ENCODE measurements around the gene SLC18A3.

Gene SLC18A3

DNA sequence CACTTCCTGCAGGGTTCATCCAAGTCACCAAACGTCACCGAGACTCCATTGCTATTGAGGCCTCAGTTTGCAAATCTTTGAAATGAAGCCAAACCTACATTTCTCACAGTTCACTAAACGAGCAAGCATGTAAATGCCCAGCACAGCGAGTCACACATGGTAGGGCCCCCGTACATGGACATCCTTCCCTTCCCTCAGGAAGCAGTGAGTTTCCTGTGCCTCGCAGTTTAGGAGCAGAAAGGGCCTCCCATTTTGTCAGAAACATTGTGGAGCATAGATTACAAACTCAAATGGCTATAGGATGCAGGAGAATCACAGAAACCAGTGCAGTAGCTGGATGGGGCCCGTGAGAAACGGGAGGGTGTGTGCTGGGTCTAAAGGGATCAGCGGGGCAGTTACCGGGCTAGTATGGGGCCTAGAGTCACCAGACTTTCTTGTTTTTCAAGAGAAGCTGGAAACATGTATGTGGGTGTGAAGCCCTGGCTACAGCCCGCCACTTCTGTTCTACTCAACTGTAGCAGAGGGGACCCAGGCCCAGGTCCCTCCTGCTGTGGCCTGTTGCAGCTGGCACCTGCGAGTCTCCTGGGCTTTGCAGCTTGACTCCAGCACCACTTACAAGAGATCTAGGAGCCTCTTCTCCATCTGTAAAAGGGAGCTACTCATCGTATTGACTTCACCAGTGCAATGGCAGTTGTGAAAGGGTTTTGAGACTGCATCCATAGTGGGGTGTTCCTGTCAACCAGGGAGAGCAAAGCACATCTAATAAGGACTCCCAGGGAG, 14.2 kb upstream of the SLC18A3 start:
- peak overlapping the region; percentile 64 for H3K4me2 ChIP-seq
- no peak for TF ChIP-seq Cebpa-rat (IDR thresholded peaks at IDR 0.05)
- H3K27ac ChIP-seq: peak overlapping the region; percentile 14; the same call in 1 of the 2 replicates
- no peaks in the 10 kb centered on the region for H3K9me3 ChIP-seq
- no peaks in the 10 kb centered on the region for H3K27me3 ChIP-seq
- H3K4me1 ChIP-seq: peaks cover 25% of the 10 kb centered on the region
- H3K36me3 ChIP-seq: no peaks in the 10 kb centered on the region
- no peak overlapping the region for H3K9ac ChIP-seq
- no peaks in the 10 kb centered on the region for H4K20me1 ChIP-seq
- no peak overlapping the region for H3K4me3 ChIP-seq

DNA sequence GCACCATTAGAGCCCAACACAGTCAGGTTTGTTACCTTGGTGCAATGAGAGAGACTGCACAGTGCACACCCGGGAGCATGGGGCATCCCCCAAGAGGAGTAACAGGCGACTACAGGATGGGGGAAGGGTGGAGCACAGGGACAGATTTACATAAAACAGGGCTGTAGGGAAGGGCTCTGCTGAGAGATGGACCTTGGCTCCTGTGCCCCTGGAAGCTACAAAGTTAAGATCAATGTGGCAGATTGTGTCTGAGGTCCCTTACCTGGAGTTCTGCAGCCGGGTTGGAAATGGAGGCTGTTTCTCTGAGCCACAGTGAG, 13.7 kb upstream of the SLC18A3 start:
- Histone ChIP-seq H3K4me2 (peak overlapping the region; percentile 64), H3K4me3 (no peak overlapping the region), H3K9ac (no peak overlapping the region), H3K9me3 (no peaks in the 10 kb centered on the region), H4K20me1 (no peaks in the 10 kb centered on the region), H3K27me3 (no peaks in the 10 kb centered on the region), H3K27ac (no peak overlapping the region), H3K4me1 (peaks cover 25% of the 10 kb centered on the region), H3K36me3 (no peaks in the 10 kb centered on the region)
- no peak for TF ChIP-seq Cebpa-rat (IDR thresholded peaks at IDR 0.05)

DNA sequence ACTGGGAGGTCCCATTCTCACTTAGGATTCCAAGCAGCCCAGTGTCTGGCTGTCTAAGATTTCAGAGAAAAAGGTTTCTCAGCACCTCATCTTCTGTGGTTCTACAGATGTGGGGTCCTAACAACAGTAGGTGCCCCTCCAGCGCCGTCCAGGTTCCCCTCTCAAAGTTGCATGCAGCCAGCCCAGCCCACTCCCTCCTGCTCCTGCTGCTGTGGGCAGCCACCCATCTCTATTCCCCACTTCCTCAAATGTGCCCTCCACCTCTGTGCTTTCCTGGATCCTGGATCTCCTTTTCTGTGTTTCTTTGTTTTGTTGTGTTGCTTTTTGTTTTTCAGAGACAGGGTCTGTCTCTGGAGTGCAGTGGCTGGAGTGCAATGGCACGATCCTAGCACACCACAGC, 13.3 kb upstream of the SLC18A3 start:
- no peak overlapping the region for H3K9ac ChIP-seq
- peaks cover 25% of the 10 kb centered on the region for H3K4me1 ChIP-seq
- peak overlapping the region; percentile 64 for H3K4me2 ChIP-seq
- H4K20me1 ChIP-seq: no peaks in the 10 kb centered on the region
- no peak for TF ChIP-seq Cebpa-rat (IDR thresholded peaks at IDR 0.05)
- no peaks in the 10 kb centered on the region for H3K27me3 ChIP-seq
- H3K36me3 ChIP-seq: no peaks in the 10 kb centered on the region
- H3K27ac ChIP-seq: no peak overlapping the region
- no peaks in the 10 kb centered on the region for H3K9me3 ChIP-seq
- no peak overlapping the region for H3K4me3 ChIP-seq

- no peak overlapping the region for H3K4me2 ChIP-seq
- H3K9ac ChIP-seq: no peak overlapping the region
- no peak for TF ChIP-seq Cebpa-rat (IDR thresholded peaks at IDR 0.05)
- no peak overlapping the region for H3K27ac ChIP-seq
- no peaks in the 10 kb centered on the region for H3K36me3 ChIP-seq
- no peaks in the 10 kb centered on the region for H3K27me3 ChIP-seq
- H4K20me1 ChIP-seq: no peaks in the 10 kb centered on the region
- H3K9me3 ChIP-seq: no peaks in the 10 kb centered on the region
- no peak overlapping the region for H3K4me3 ChIP-seq
- H3K4me1 ChIP-seq: peaks cover 25% of the 10 kb centered on the region
Observed at GRCh38 chr10:49597426-49598163, 12.5 kb upstream of the SLC18A3 start.

- no peaks in the 10 kb centered on the region for H3K9me3 ChIP-seq
Observed at GRCh38 chr10:49598164-49598856, 11.8 kb upstream of the SLC18A3 start.

DNA sequence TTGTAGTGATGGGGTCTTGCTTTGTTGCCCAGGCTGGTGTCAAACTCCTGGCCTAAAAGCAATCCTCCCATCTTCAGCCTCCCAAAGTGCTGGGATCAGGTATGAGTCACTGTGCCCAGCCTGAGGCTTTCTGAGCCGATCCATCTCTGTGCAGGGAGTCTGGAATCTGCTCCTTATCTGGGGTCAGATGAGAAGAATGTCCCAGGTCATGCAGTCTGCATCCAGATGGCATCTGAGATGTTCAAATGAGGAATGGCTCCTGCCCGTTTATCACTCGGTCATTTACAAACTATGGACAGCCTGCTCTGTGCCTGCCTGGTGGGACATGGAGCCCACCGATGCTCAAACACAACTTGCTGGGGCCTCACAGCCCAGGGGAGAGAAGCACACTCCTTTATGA, 11.1 kb upstream of the SLC18A3 start:
- H3K36me3 ChIP-seq: no peaks in the 10 kb centered on the region
- TF ChIP-seq Cebpa-rat (IDR thresholded peaks at IDR 0.05): no peak
- H3K9ac ChIP-seq: no peak overlapping the region
- H3K27ac ChIP-seq: no peak overlapping the region
- H4K20me1 ChIP-seq: no peaks in the 10 kb centered on the region
- H3K4me1 ChIP-seq: peaks cover 25% of the 10 kb centered on the region
- no peak overlapping the region for H3K4me2 ChIP-seq
- H3K9me3 ChIP-seq: no peaks in the 10 kb centered on the region
- H3K27me3 ChIP-seq: no peaks in the 10 kb centered on the region
- no peak overlapping the region for H3K4me3 ChIP-seq

More at GRCh38 chr10:49598164-49598856, 11.8 kb upstream of the SLC18A3 start:
- TF ChIP-seq Cebpa-rat (IDR thresholded peaks at IDR 0.05): no peak
- Histone ChIP-seq H3K27me3 (no peaks in the 10 kb centered on the region), H3K27ac (no peak overlapping the region), H3K4me2 (no peak overlapping the region), H3K36me3 (no peaks in the 10 kb centered on the region), H3K4me3 (no peak overlapping the region), H3K9ac (no peak overlapping the region), H3K4me1 (peaks cover 25% of the 10 kb centered on the region), H4K20me1 (no peaks in the 10 kb centered on the region)

DNA sequence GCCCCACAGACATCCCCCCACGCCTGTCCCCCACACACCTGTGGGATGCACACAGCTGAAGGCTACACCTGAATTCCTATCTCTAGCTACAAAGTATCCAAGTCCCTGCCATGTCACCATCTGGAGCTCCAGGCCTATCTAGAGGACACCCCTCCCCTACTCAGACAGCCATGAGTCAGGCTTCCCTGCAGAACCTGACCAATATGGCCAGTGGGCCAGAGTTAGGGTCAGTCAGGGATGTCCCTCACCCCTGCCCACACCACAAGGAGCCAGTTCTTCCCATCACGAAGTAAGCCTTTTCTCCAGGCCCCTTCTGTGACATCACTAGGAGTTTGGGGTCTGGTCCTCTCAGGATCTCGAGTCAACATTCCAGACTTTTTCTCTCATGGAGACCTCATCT, 10.6 kb upstream of the SLC18A3 start:
- Histone ChIP-seq H3K4me3 (no peak overlapping the region), H3K4me2 (no peak overlapping the region), H3K27ac (no peak overlapping the region), H3K27me3 (no peaks in the 10 kb centered on the region), H3K36me3 (no peaks in the 10 kb centered on the region), H3K4me1 (peaks cover 25% of the 10 kb centered on the region), H3K9ac (no peak overlapping the region), H4K20me1 (no peaks in the 10 kb centered on the region), H3K9me3 (no peaks in the 10 kb centered on the region)
- TF ChIP-seq Cebpa-rat (IDR thresholded peaks at IDR 0.05): no peak

GRCh38 chr10:49600046-49600445, 10.1 kb upstream of the SLC18A3 start:
- H3K9me3 ChIP-seq: no peaks in the 10 kb centered on the region
- no peak for TF ChIP-seq Cebpa-rat (IDR thresholded peaks at IDR 0.05)
- no peak overlapping the region for H3K27ac ChIP-seq
- H3K4me2 ChIP-seq: no peak overlapping the region
- H3K9ac ChIP-seq: no peak overlapping the region
- no peaks in the 10 kb centered on the region for H4K20me1 ChIP-seq
- no peaks in the 10 kb centered on the region for H3K36me3 ChIP-seq
- H3K4me1 ChIP-seq: peaks cover 20% of the 10 kb centered on the region
- no peaks in the 10 kb centered on the region for H3K27me3 ChIP-seq
- H3K4me3 ChIP-seq: no peak overlapping the region

- no peak overlapping the region for H3K4me3 ChIP-seq
- no peaks in the 10 kb centered on the region for H3K36me3 ChIP-seq
- H3K4me2 ChIP-seq: no peak overlapping the region
- no peaks in the 10 kb centered on the region for H3K9me3 ChIP-seq
- no peak overlapping the region for H3K27ac ChIP-seq
- H3K4me1 ChIP-seq: peaks cover 17% of the 10 kb centered on the region
- no peak overlapping the region for H3K9ac ChIP-seq
- no peaks in the 10 kb centered on the region for H3K27me3 ChIP-seq
- no peaks in the 10 kb centered on the region for H4K20me1 ChIP-seq
- no peak for TF ChIP-seq Cebpa-rat (IDR thresholded peaks at IDR 0.05)
Observed at GRCh38 chr10:49600781-49601400, 9.2 kb upstream of the SLC18A3 start.

Data from BLaER1 (cell line).